HEK293 (cell line): ENCODE data around the gene MARCHF5.

Experiments
- KLF10 ChIP-seq: fragments of 450-650 bp; IDR thresholded peaks from 2 replicates; pipeline ENCODE4 v1.5.1; 2018; ENCODE audit warnings: missing biosample characterization, mild to moderate bottlenecking, missing genetic modification characterization
- KLF9 ChIP-seq: fragments of 450-650 bp; formaldehyde crosslinking; IDR thresholded peaks from 2 replicates; pipeline ENCODE4 v1.5.1; 2016; ENCODE audit warnings: missing biosample characterization, missing genetic modification characterization, low read depth
- ZIC2 ChIP-seq: fragments of 450-650 bp; formaldehyde crosslinking; IDR thresholded peaks from 2 replicates; pipeline ENCODE4 v1.5.1; 2016; ENCODE audit warnings: missing biosample characterization, missing genetic modification characterization
- ZNF133 ChIP-seq: fragments of 450-650 bp; formaldehyde crosslinking; IDR thresholded peaks from 2 replicates; pipeline ENCODE4 v1.5.1; 2016; ENCODE audit warnings: missing biosample characterization, missing genetic modification characterization
- ZNF155 ChIP-seq: fragments of 450-650 bp; formaldehyde crosslinking; IDR thresholded peaks from 2 replicates; pipeline ENCODE4 v1.5.1; 2016; ENCODE audit warnings: missing biosample characterization, missing genetic modification characterization
- ZNF18 ChIP-seq: fragments of 450-650 bp; formaldehyde crosslinking; IDR thresholded peaks from 2 replicates; pipeline ENCODE4 v1.5.1; 2016; ENCODE audit warnings: missing biosample characterization, missing genetic modification characterization
- ZNF341 ChIP-seq: fragments of 450-650 bp; formaldehyde crosslinking; IDR thresholded peaks from 2 replicates; pipeline ENCODE4; 2016; ENCODE audit warnings: low read depth, missing biosample characterization, missing genetic modification characterization
- ZNF48 ChIP-seq: fragments of 450-650 bp; formaldehyde crosslinking; IDR thresholded peaks from 2 replicates; pipeline ENCODE4 v1.5.1; 2016; ENCODE audit warnings: missing biosample characterization, missing genetic modification characterization
- ZNF558 ChIP-seq: fragments of 450-650 bp; formaldehyde crosslinking; IDR thresholded peaks from 2 replicates; pipeline ENCODE4 v1.5.1; 2016; ENCODE audit warnings: missing biosample characterization, missing genetic modification characterization
- ZNF610 ChIP-seq: fragments of 450-650 bp; formaldehyde crosslinking; IDR thresholded peaks from 2 replicates; pipeline ENCODE4 v1.5.1; 2016; ENCODE audit warnings: missing biosample characterization, missing genetic modification characterization, borderline replicate concordance
- ZNF639 ChIP-seq: fragments of 450-650 bp; formaldehyde crosslinking; IDR thresholded peaks from 2 replicates; pipeline ENCODE4 v1.5.1; 2016; ENCODE audit warnings: missing biosample characterization, missing genetic modification characterization
- ZNF658 ChIP-seq: fragments of 450-650 bp; formaldehyde crosslinking; IDR thresholded peaks from 2 replicates; pipeline ENCODE4; 2016; ENCODE audit warnings: missing biosample characterization, missing genetic modification characterization
- TF ChIP-seq, protein P1 (sequence below): fragments of 450-650 bp; formaldehyde crosslinking; IDR thresholded peaks from 2 replicates; pipeline ENCODE4 v1.5.1; 2017; ENCODE audit warnings: missing biosample characterization, missing genetic modification characterization
- TF ChIP-seq, protein P2 (sequence below): fragments of 450-650 bp; formaldehyde crosslinking; IDR thresholded peaks from 2 replicates; pipeline ENCODE4 v1.5.1; 2016; ENCODE audit warnings: missing biosample characterization, missing genetic modification characterization, low read depth
- TF ChIP-seq, protein P3 (sequence below): fragments of 450-650 bp; formaldehyde crosslinking; IDR thresholded peaks from 2 replicates; pipeline ENCODE4 v1.5.1; 2016; ENCODE audit warnings: missing biosample characterization, missing genetic modification characterization
- TF ChIP-seq, protein P4 (sequence below): sonication (generic); formaldehyde crosslinking; IDR thresholded peaks from 2 replicates; pipeline ENCODE4 v1.8.1; 2022; ENCODE audit warnings: mild to moderate bottlenecking, moderate library complexity, missing genetic modification reagents

Gene MARCHF5

DNA sequence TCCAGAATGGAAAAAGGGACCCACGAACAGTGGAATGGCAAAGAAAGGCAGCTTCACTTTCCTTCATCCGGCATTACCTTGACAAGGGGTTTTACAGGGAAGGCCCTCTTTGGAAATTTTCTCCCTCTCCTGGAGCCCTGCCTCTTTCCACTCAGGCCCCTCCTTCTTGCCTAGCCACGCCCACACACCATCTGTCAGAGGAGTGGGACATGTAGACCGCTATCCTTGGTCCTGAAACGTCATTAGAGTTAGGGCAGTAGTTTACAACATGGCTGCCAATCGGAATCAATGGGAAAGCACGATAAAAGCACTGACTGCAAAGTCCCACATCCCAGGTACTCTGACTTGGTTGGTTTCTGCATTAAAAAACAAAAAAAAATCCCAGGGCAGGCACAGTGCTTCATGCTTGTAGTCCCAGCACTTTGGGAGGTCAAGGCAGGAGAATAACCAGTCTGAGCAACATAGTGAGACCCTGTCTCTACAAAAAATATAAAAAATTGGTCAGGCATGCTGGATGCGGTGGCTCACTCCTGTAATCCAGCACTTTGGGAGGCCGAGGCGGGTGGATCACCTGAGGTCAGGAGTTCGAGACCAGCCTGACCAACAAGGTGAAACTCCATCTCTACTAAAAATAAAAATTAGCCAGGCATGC lies 96.4 kb downstream of the MARCHF5 start (continued):
- TF ChIP-seq, protein P1, sequence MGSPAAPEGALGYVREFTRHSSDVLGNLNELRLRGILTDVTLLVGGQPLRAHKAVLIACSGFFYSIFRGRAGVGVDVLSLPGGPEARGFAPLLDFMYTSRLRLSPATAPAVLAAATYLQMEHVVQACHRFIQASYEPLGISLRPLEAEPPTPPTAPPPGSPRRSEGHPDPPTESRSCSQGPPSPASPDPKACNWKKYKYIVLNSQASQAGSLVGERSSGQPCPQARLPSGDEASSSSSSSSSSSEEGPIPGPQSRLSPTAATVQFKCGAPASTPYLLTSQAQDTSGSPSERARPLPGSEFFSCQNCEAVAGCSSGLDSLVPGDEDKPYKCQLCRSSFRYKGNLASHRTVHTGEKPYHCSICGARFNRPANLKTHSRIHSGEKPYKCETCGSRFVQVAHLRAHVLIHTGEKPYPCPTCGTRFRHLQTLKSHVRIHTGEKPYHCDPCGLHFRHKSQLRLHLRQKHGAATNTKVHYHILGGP (tag by site-specific recombination): no peak
- TF ChIP-seq KLF10: no peak
- TF ChIP-seq ZNF155 (tag by site-specific recombination): no peak
- no peak for TF ChIP-seq ZNF18 (tag by site-specific recombination)
- TF ChIP-seq ZNF48 (tag by site-specific recombination): no peak
- TF ChIP-seq ZNF133 (tag by site-specific recombination): no peak
- no peak for TF ChIP-seq ZNF341
- TF ChIP-seq ZNF639: no peak
- no peak; the same call in 1 of the 2 replicates for TF ChIP-seq ZNF610 (tag by site-specific recombination)
- TF ChIP-seq ZNF658 (tag by site-specific recombination): no peak
- TF ChIP-seq, protein P2, sequence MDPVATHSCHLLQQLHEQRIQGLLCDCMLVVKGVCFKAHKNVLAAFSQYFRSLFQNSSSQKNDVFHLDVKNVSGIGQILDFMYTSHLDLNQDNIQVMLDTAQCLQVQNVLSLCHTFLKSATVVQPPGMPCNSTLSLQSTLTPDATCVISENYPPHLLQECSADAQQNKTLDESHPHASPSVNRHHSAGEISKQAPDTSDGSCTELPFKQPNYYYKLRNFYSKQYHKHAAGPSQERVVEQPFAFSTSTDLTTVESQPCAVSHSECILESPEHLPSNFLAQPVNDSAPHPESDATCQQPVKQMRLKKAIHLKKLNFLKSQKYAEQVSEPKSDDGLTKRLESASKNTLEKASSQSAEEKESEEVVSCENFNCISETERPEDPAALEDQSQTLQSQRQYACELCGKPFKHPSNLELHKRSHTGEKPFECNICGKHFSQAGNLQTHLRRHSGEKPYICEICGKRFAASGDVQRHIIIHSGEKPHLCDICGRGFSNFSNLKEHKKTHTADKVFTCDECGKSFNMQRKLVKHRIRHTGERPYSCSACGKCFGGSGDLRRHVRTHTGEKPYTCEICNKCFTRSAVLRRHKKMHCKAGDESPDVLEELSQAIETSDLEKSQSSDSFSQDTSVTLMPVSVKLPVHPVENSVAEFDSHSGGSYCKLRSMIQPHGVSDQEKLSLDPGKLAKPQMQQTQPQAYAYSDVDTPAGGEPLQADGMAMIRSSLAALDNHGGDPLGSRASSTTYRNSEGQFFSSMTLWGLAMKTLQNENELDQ (tag by site-specific recombination): no peak
- TF ChIP-seq, protein P3, sequence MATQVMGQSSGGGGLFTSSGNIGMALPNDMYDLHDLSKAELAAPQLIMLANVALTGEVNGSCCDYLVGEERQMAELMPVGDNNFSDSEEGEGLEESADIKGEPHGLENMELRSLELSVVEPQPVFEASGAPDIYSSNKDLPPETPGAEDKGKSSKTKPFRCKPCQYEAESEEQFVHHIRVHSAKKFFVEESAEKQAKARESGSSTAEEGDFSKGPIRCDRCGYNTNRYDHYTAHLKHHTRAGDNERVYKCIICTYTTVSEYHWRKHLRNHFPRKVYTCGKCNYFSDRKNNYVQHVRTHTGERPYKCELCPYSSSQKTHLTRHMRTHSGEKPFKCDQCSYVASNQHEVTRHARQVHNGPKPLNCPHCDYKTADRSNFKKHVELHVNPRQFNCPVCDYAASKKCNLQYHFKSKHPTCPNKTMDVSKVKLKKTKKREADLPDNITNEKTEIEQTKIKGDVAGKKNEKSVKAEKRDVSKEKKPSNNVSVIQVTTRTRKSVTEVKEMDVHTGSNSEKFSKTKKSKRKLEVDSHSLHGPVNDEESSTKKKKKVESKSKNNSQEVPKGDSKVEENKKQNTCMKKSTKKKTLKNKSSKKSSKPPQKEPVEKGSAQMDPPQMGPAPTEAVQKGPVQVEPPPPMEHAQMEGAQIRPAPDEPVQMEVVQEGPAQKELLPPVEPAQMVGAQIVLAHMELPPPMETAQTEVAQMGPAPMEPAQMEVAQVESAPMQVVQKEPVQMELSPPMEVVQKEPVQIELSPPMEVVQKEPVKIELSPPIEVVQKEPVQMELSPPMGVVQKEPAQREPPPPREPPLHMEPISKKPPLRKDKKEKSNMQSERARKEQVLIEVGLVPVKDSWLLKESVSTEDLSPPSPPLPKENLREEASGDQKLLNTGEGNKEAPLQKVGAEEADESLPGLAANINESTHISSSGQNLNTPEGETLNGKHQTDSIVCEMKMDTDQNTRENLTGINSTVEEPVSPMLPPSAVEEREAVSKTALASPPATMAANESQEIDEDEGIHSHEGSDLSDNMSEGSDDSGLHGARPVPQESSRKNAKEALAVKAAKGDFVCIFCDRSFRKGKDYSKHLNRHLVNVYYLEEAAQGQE (tag by site-specific recombination): peak; percentile 99
- TF ChIP-seq ZNF558 (tag by site-specific recombination): no peak
- TF ChIP-seq ZIC2 (tag by site-specific recombination): no peak
- TF ChIP-seq KLF9 (tag by site-specific recombination): peak; percentile 53; the same call in 1 of the 2 replicates
- TF ChIP-seq, protein P4, sequence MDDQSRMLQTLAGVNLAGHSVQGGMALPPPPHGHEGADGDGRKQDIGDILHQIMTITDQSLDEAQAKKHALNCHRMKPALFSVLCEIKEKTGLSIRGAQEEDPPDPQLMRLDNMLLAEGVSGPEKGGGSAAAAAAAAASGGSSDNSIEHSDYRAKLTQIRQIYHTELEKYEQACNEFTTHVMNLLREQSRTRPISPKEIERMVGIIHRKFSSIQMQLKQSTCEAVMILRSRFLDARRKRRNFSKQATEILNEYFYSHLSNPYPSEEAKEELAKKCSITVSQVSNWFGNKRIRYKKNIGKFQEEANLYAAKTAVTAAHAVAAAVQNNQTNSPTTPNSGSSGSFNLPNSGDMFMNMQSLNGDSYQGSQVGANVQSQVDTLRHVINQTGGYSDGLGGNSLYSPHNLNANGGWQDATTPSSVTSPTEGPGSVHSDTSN: peak; percentile 41; the same call in 1 of the 2 replicates
